ENCODE measurements around the gene SELENOT. TPM values are rescaled to one million over a fixed set of nuclear protein-coding genes. Genes with fewer than 3 reads are reported as not detected.
"Not testable (repeated sequence)": the region's sequence is repeated elsewhere in the genome, so short reads cannot be mapped to it uniquely, and the experiment has no call there.

The SELENOT gene
- total and polyA plus RNA-seq, 5 experiments from 2014 or later: 61.4 to 267 (median 142) TPM

DNA sequence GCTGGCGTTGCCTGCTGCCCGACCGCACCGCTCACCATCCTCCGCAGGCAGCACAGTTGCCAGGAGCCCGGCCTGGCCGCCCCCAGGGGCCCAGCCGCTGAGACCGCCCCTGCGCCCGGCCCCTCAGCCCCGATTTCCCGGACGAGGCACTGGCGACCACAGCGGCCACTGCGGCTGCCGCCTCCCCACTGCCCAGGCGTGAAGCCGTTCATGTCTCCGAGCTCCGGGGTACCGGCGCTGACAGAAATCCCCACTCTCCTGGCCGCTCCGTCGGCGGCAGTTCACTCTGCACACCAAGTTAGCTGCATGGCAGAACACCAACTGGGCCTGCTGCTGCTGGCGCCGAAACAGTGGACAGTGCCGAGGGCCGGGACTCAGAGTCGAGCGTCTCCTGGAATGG is 8.5 kb downstream of the SELENOT start:
- Mint-ChIP-seq H3K36me3 (peaks cover 6 to 57% (median 18%) of the 10 kb centered on the region in 3 donors), H3K27ac (no peak overlapping the region), H3K9me3 (no peaks in the 10 kb centered on the region), H3K27me3 (no peaks in the 10 kb centered on the region), H3K4me1 (peaks cover 30 to 74% (median 69%) of the 10 kb centered on the region in 4 donors), H3K4me3 (no peak overlapping the region)
- ATAC-seq (no peak), DNase-seq (no peak)
- POLR2A ChIA-PET: interaction anchor here (1.2 to 1.3 kb wide), 2 partner anchors 9 to 86 kb away, joined by 4 read pairs; partner anchors contain the start of gene SELENOT

DNA sequence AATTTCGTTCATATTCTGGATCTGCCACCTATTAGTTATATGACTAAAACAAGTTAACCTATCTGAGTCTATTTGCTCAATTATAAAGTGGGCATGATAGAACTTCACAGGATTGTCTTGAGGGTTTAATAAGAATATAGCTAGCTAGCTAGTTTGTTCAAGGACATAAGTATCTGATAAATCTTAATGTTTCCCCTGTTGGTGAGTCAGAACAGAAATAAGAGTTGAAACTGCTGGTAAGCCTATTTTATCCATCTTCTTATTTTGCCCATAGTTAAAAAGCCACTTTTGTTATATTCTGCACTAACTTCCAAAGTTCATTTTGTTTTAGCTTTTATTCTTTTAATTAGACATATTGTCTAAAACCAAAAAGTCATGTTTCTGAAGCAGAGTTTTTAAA is 9.4 kb downstream of the SELENOT start:
- no peak for ATAC-seq
- Mint-ChIP-seq H3K4me1 (peaks cover 26 to 74% (median 65%) of the 10 kb centered on the region in 4 donors), H3K4me3 (no peak overlapping the region), H3K36me3 (peaks cover 6 to 52% (median 18%) of the 10 kb centered on the region in 3 donors), H3K27ac (peak overlapping the region in 1 of 10 donors; percentile 61), H3K27me3 (no peaks in the 10 kb centered on the region), H3K9me3 (no peaks in the 10 kb centered on the region)
- POLR2A ChIA-PET: interaction anchor here (1.3 kb wide), 1 partner anchor 10 kb away, joined by 4 read pairs; the partner anchor contains the start of gene SELENOT
- DNase-seq: no peak

DNA sequence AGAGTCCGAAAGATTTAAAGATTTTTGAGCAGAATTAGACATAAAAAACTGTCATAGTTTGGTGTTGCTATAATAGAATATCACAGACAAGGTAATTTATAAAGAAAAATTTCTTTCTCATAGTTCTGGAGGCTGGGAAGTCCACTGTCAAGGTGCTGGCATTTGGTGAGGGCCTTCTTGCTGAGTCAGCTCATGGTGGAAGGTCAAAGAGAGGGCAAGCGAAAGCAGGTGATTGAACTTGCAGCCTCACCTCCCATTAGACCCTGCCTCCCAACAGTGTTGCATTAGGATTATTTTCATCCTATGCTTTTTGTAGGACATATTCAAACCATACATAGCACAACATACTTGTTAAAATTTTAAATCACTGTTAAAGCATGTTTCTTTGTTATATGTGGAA is 9.9 kb downstream of the SELENOT start:
- POLR2A ChIA-PET: interaction anchor here (1.3 kb wide), 1 partner anchor 10 kb away, joined by 4 read pairs; the partner anchor contains the start of gene SELENOT
- peaks cover 22 to 74% (median 63%) of the 10 kb centered on the region in 4 donors for H3K4me1 Mint-ChIP-seq
- H3K4me3 Mint-ChIP-seq: peak overlapping the region in 1 of 10 donors; percentile 20
- H3K27me3 Mint-ChIP-seq: no peaks in the 10 kb centered on the region
- H3K27ac Mint-ChIP-seq: peak overlapping the region in 2 of 10 donors; percentile 61 to 75
- no peak for ATAC-seq
- no peak for DNase-seq
- H3K9me3 Mint-ChIP-seq: no peaks in the 10 kb centered on the region
- peaks cover 6 to 48% (median 15%) of the 10 kb centered on the region in 3 donors for H3K36me3 Mint-ChIP-seq

DNA sequence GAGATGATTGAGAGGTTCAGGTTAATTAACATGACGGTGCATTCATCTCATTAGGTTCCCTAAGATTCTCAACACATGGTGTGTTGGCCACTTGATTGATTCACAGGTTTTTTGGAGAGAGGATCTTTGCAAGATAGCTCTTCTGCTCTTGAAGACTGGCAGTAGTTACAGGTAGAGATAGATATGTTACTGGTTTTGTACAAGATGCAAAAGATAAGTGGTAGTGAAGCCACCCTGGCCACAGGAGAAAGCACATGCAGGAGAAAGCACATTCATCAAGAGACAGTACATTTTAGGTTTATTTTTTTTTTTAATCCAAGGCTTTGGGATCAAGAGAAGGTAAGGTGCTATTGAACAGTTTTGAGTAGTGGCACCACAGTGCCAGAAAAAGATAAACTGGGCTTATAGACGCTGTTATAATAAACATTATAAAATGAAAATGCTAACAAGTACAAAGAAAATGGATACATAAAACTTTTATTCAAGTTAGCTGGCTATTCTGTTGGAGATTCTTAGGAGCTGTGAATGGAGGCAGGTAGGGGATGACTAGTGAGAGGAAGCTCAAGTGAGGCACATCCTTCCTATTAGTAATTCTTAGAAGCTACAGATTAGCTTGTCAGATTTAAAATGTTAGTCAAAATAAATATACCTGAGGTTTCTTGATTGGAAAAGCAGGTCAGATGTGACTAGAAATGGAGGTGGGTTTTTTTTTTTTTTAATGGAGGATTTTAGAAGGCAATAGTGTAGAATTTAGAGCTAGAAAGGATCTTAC is 10.8 kb downstream of the SELENOT start:
- DNase-seq (no peak), ATAC-seq (no peak)
- no peaks in the 10 kb centered on the region for H3K27me3 Mint-ChIP-seq
- H3K4me3 Mint-ChIP-seq: peak overlapping the region in 3 of 10 donors; percentile 1 to 37 (median 14)
- H3K9me3 Mint-ChIP-seq: no peaks in the 10 kb centered on the region
- peak overlapping the region in 4 of 10 donors; percentile 2 to 66 (median 32) for H3K27ac Mint-ChIP-seq
- H3K4me1 Mint-ChIP-seq: peaks cover 20 to 73% (median 63%) of the 10 kb centered on the region in 4 donors
- POLR2A ChIA-PET: interaction anchor here (0.7 to 1.3 kb wide), 2 partner anchors 11 to 184 kb away, joined by 3 to 6 read pairs; partner anchors contain the start of gene SELENOT
- peaks cover 6 to 55% (median 23%) of the 10 kb centered on the region in 3 donors for H3K36me3 Mint-ChIP-seq

GRCh38 chr3:150620002-150620689 is 17.0 kb downstream of the SELENOT start:
- DNase-seq: no peak
- POLR2A ChIA-PET: no interaction called here
- H3K27ac Mint-ChIP-seq: peak overlapping the region in 3 of 10 donors; percentile 18 to 34 (median 28)
- H3K36me3 Mint-ChIP-seq: peaks cover 2 to 46% (median 18%) of the 10 kb centered on the region in 3 donors
- no peaks in the 10 kb centered on the region for H3K27me3 Mint-ChIP-seq
- peaks cover 13 to 59% (median 48%) of the 10 kb centered on the region in 4 donors for H3K4me1 Mint-ChIP-seq
- no peaks in the 10 kb centered on the region for H3K9me3 Mint-ChIP-seq
- H3K4me3 Mint-ChIP-seq: no peak overlapping the region
- ATAC-seq: no peak

- DNase-seq, H3K9me3 Mint-ChIP-seq, POLR2A ChIA-PET, H3K27me3 Mint-ChIP-seq, ATAC-seq, H3K4me3 Mint-ChIP-seq: not testable (repeated sequence)
- H3K27ac Mint-ChIP-seq: peak overlapping the region in 2 of 10 donors; percentile 12 to 78
- H3K36me3 Mint-ChIP-seq: peaks cover 12 to 66% (median 24%) of the 10 kb centered on the region in 3 donors
- H3K4me1 Mint-ChIP-seq: peaks cover 13 to 45% (median 40%) of the 10 kb centered on the region in 4 donors
Measured at GRCh38 chr3:150622955-150623354, 19.8 kb downstream of the SELENOT start.

DNA sequence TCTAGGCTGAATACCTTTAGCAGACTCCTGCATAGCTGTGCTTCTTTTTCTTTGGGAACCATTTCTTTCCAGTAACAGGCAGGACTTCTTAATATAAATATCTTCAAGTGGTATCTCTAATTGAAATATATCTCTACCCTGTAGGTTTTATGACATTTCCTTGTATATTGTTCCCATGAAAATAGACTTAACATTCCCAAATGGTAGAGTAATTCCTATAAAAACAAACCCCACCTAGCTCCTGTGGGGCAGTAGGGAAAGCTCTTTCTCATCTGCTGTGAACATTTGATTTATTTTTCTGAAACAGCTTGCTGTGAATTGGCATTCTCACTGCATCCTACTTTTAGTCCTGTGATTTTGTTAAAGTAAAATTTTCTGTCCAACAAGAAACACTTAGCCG is 20.8 kb downstream of the SELENOT start:
- Mint-ChIP-seq H3K36me3 (peaks cover 12 to 63% (median 16%) of the 10 kb centered on the region in 3 donors), H3K4me3 (no peak overlapping the region), H3K9me3 (no peaks in the 10 kb centered on the region), H3K27ac (peak overlapping the region in 5 of 10 donors; percentile 12 to 52 (median 43)), H3K27me3 (no peaks in the 10 kb centered on the region), H3K4me1 (peaks cover 12 to 36% (median 31%) of the 10 kb centered on the region in 4 donors)
- DNase-seq: no peak
- no peak for ATAC-seq
- POLR2A ChIA-PET: no interaction called here

DNA sequence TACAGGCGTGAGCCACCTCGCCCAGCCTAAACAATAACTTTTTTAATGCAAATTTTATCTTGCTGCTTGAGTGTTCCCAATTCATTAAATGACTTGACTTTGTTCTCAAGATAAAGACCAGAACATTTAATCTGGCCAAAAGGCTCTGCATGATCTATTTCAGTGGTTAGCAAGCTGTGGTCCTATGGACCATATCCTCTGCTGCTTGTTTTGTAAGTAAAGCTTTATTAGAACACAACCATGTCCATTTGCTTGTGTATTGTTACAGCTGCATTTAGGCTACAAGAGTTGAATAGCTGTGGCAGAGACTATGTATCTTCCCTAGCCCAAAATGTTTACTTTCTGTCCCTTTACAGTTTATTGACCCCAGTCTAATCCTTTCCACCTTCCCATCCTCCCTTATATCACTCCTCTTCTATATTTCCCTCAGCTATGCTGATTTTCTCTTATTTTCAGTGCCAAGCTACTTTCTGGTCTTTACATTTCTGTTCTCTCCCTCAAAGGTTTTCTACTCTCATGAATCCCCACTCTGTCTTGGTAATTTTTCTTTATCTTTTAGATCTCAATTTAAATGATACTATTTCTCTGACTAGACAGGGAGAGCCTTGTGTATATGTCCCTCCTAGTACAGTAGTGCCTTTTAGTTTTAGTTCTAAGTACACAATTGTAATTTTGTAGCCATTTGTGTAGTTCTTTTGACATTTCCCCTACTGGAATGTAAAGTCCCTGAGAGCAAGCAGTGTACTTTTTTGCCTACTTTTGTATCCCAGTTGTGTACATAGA is 23.2 kb downstream of the SELENOT start:
- Mint-ChIP-seq H3K27ac (peak overlapping the region in 6 of 10 donors; percentile 3 to 52 (median 28)), H3K4me3 (no peak overlapping the region), H3K36me3 (peaks cover 12 to 68% (median 13%) of the 10 kb centered on the region in 3 donors), H3K4me1 (peaks cover 5 to 18% (median 12%) of the 10 kb centered on the region in 4 donors), H3K9me3 (no peaks in the 10 kb centered on the region), H3K27me3 (no peaks in the 10 kb centered on the region)
- DNase-seq (no peak), ATAC-seq (no peak)
- POLR2A ChIA-PET: interaction anchor here (0.7 kb wide), 1 partner anchor 950 kb away, joined by 6 read pairs; no protein-coding TSS in a partner anchor

DNA sequence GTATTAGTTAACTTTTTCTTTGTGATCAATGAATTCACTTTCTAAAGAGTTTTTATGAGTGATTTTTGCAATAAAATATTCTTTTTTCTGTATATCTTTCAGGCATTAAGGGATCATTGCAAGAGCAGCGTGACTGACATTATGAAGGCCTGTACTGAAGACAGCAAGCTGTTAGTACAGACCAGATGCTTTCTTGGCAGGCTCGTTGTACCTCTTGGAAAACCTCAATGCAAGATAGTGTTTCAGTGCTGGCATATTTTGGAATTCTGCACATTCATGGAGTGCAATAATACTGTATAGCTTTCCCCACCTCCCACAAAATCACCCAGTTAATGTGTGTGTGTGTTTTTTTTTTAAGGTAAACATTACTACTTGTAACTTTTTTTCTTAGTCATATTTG is 24.4 kb downstream of the SELENOT start:
- POLR2A ChIA-PET: no interaction called here
- H3K27ac Mint-ChIP-seq: peak overlapping the region in 1 of 10 donors; percentile 73
- no peak for ATAC-seq
- H3K4me3 Mint-ChIP-seq: no peak overlapping the region
- no peak for DNase-seq
- no peaks in the 10 kb centered on the region for H3K9me3 Mint-ChIP-seq
- no peaks in the 10 kb centered on the region for H3K27me3 Mint-ChIP-seq
- H3K36me3 Mint-ChIP-seq: peaks cover 12 to 69% (median 13%) of the 10 kb centered on the region in 3 donors
- H3K4me1 Mint-ChIP-seq: peaks cover 0 to 10% (median 3%) of the 10 kb centered on the region in 4 donors

- Mint-ChIP-seq H3K9me3 (no peaks in the 10 kb centered on the region), H3K27me3 (no peaks in the 10 kb centered on the region), H3K4me1 (peaks cover 17 to 25% (median 24%) of the 10 kb centered on the region in 4 donors), H3K4me3 (no peak overlapping the region), H3K27ac (peak overlapping the region in 7 of 10 donors; percentile 11 to 90 (median 67)), H3K36me3 (peaks cover 0 to 42% (median 5%) of the 10 kb centered on the region in 3 donors)
- DNase-seq (no peak), ATAC-seq (no peak)
- POLR2A ChIA-PET: no interaction called here
Measured at GRCh38 chr3:150631515-150632221, 28.5 kb downstream of the SELENOT start.

DNA sequence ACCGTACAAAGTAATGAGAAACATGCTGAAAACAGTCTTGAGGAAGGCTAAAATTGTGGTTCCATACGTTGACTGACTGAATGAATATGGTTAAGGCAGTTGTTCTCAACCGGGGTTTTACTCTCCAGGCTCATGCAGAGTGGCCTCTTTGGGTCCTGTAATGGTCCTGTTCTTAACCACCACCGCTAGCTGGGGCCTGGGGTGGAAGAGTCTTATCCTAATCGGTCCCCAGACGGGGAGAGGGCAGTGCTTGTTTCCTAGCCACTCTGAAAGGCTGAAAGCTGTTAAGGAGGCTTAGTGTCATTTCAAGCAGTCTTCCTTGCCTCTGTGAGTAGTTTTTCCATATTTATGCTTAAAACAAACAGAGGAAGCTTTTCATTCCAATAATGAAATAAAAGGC is 32.0 kb downstream of the SELENOT start:
- Mint-ChIP-seq H3K4me3 (peak overlapping the region in 7 of 10 donors; percentile 8 to 64 (median 22)), H3K4me1 (peaks cover 20 to 28% (median 26%) of the 10 kb centered on the region in 4 donors), H3K27me3 (no peaks in the 10 kb centered on the region), H3K9me3 (no peaks in the 10 kb centered on the region), H3K27ac (peak overlapping the region; percentile 1 to 84 (median 54)), H3K36me3 (peaks cover 0 to 16% (median 0%) of the 10 kb centered on the region in 3 donors)
- peak in 1 of 2 donors; percentile 13 for ATAC-seq
- no peak for DNase-seq
- POLR2A ChIA-PET: interaction anchor here (0.6 to 1.5 kb wide), 5 partner anchors 32 to 822 kb away, joined by 3 to 6 read pairs (median 4); partner anchors contain the start of genes EIF2A, ERICH6, SELENOT and SERP1
